Mesodermal cell (in vitro differentiated cells): ENCODE measurements around the gene APOBEC4.

Experiments used
- H3K27ac ChIP-seq: 2 replicates; pipeline ENCODE4 v1.7.0; 2013; ENCODE audit warnings: mild to moderate bottlenecking, low read depth, low read length, moderate library complexity; ENCODE audit not compliant: severe bottlenecking
- H3K36me3 ChIP-seq: 2 replicates; pipeline ENCODE4 v1.7.1; 2013; ENCODE audit warnings: mild to moderate bottlenecking, low read length, moderate library complexity; ENCODE audit not compliant: control insufficient read depth, insufficient read depth
- H3K4me1 ChIP-seq: one replicate; pipeline ENCODE4 v1.7.1; 2013; ENCODE audit warnings: mild to moderate bottlenecking, low read length; ENCODE audit not compliant: insufficient read depth, control insufficient read depth, poor library complexity, severe bottlenecking
- H3K4me3 ChIP-seq: 2 replicates; pipeline ENCODE4 v1.7.0; 2013; ENCODE audit warnings: low read length, control low read depth, mild to moderate bottlenecking; ENCODE audit not compliant: insufficient read depth, poor library complexity, severe bottlenecking; ENCODE audit errors: extremely low read depth
- H3K9me3 ChIP-seq: 2 replicates; pipeline ENCODE4 v1.7.1; 2013; ENCODE audit warnings: mild to moderate bottlenecking, low read length, moderate library complexity; ENCODE audit not compliant: control insufficient read depth
- WGBS, 2 experiments: methylation state at CpG; one replicate each; pipeline ENCODE4 v1.1.5; 2013; ENCODE audit warnings: missing lambda C conversion rate in 2 of 2; ENCODE audit not compliant: insufficient coverage in 2 of 2; 5-methylcytosine and 5-hydroxymethylcytosine counted together

Gene APOBEC4

DNA sequence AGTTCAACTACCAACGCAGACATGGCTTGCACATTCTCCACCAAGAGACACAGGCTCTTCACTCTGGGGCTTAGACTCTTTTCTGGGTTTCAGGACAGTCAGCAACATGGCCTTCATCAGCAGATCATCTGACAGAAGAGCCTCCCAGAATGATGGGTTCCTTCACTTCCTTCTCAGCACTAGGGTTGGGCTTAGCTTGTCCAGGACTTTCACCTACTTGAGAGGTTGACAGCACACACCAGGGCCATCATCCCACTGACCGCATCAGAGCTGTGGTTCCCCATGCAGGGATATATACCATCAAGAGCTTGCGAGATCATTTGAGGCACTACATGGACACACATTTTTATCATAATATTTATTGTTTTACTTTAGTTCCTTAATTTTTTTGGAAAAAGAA, 52.5 kb downstream of the APOBEC4 start:
- no peak overlapping the region for H3K4me3 ChIP-seq
- H3K36me3 ChIP-seq, result no peaks in the 10 kb centered on the region
- H3K4me1 ChIP-seq, result no peaks in the 10 kb centered on the region
- 80 to 92% methylated on average over 1 to 2 of the region's 3 CpGs for WGBS, 2 experiments
- no peaks in the 10 kb centered on the region for H3K9me3 ChIP-seq
- no peak overlapping the region for H3K27ac ChIP-seq

DNA sequence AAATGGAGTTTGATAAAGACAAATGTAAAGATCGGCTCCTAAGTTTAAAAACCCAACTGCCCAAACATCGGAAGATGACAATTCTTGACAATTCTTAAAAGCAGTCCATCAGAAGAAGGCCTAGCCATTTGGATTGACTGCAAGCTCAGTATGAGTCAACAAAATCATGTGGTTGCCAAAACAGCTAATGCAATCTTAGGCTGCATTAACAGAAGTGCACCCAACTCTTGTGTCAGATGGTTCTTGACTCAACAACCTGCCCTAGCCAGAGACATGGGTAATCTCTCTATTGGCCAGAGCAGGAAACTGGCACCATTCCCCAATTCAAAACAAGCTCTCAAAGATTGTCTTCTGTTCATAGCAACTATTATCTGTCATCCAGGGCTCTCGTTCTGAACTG, 53.0 kb downstream of the APOBEC4 start:
- no peaks in the 10 kb centered on the region for H3K36me3 ChIP-seq
- H3K4me1 ChIP-seq, result no peaks in the 10 kb centered on the region
- no peak overlapping the region for H3K4me3 ChIP-seq
- H3K27ac ChIP-seq, result no peak overlapping the region
- H3K9me3 ChIP-seq, result no peaks in the 10 kb centered on the region
- WGBS, 2 experiments, result 93% methylated on average over 2 of the region's 3 CpGs

DNA sequence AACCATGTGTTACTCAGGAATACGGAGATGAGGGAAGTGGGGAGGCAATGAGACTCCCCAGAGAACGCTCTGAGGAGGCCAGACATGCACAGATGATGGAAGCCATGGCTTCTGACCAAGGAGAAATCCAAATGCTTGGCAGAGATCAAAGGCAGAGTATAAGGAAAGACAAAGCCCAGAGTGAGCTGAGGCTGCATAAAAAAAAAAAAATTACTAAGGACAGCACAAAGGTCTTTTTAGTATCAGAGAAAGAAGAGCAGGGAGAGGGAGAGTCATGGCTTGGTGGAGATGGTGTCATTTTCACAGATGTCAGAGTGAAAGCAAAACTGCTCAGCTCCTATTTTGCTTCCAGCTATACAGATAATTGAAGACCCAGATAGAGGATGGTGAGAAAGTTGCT, 54.7 kb downstream of the APOBEC4 start:
- no peak overlapping the region for H3K4me3 ChIP-seq
- no peaks in the 10 kb centered on the region for H3K36me3 ChIP-seq
- no peak overlapping the region for H3K27ac ChIP-seq
- WGBS, 2 experiments, result 81 to 94% methylated on average over 2 of the region's 2 CpGs
- H3K4me1 ChIP-seq, result no peaks in the 10 kb centered on the region
- no peaks in the 10 kb centered on the region for H3K9me3 ChIP-seq

DNA sequence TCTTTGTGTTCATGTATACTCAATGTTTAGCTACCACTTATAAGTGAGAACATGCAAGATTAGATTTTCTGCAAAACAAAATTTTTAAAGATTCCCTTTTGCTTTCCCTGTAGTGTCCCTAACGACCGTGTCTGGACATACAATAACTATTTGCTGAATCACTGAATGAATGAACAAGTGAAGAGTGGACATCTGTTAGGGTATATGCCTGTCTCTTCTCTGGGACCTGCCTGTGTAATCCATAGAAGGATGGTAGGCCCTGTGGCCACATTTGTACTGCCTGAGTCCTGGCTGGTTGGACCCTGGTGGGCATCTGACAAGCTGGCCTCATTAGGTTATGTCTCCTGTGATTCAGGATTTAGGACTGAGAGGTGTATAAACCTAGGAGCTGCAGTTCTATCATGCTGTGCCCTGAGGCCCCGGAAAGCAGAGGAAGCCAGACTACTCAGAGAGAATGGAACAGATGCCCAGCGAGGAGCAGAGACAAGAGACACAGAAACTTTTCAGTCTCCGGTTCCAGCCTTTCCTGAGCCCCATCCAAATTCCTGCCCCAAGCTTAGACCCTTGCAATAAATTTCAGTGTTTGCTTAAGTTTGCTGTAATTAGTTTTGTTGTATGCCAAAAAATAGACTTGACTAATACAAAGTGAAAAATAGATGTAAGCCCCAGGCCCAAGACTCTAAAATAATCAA, 55.3 kb downstream of the APOBEC4 start:
- Histone ChIP-seq H3K27ac (no peak overlapping the region), H3K4me3 (no peak overlapping the region), H3K9me3 (no peaks in the 10 kb centered on the region), H3K4me1 (no peaks in the 10 kb centered on the region), H3K36me3 (no peaks in the 10 kb centered on the region)
- WGBS, 2 experiments, result 78 to 100% methylated on average over 2 to 5 of the region's 5 CpGs

DNA sequence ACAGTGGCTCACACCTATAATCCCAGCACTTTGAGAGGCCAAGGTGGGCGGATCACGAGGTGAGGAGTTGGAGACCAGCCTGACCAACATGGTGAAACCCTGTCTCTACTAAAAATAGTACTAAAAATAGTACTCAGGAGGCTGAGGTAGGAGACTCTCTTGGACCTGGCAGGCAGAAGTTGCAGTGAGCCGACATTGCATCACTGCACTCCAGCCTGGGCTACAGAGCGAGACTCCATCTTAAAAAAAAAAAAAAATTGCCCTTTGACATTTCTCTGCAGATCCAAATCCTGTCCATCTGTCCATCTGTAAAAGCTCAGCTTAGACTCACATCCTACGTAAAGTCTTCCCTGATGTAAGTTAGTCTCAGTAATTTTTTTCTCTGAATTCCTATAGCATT, 56.6 kb downstream of the APOBEC4 start:
- H3K4me3 ChIP-seq, result no peak overlapping the region
- H3K36me3 ChIP-seq, result no peaks in the 10 kb centered on the region
- H3K9me3 ChIP-seq, result no peaks in the 10 kb centered on the region
- no peak overlapping the region for H3K27ac ChIP-seq
- H3K4me1 ChIP-seq, result no peaks in the 10 kb centered on the region
- 94 to 100% methylated on average over 3 to 5 of the region's 5 CpGs for WGBS, 2 experiments
